Suppressor macrophage treated with lipopolysaccharide for 4 hours (primary cell): ENCODE measurements around the gene CGB2.
A peak's percentile ranks its signal among the peaks of the same experiment; 100 is the strongest.

ENCODE experiments used
- DNase-seq: peaks from one replicate; pipeline ENCODE4 v3.0.0-alpha.2; 2020

The CGB2 gene

GRCh38 chr19:49031642-49032301 is at the start of gene CGB2:
Gene CGB2 (plus strand): TSS chr19:49031890. CDS start chr19:49032096, 206 bp downstream.
- DNase-seq, result peak; percentile 42

GRCh38 chr19:48982280-48982679 is 49.4 kb upstream of the CGB2 start:
- no peak for DNase-seq

DNA sequence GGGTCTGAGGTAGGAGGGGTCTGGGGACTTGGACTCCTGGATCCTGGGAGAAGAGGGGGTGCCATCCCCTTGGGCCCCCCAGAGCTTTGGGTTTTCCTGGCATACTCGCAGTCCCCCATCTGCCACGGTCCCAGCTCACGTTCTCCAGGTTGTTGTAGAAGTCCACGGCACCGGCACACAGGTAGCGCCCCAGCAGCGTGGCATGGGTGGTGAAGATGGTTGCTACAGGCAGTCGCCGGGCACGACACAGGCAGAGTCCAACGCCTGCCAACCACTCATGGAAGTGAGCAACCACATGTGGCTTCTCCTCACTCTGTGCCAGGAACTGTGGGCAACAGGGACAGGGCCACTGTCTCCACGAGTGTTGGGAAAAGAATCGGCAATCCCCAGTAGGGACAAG is 46.0 kb upstream of the CGB2 start:
- no peak for DNase-seq

GRCh38 chr19:48986211-48986610 is 45.5 kb upstream of the CGB2 start:
- DNase-seq, result no peak

GRCh38 chr19:48987323-48987722 is 44.4 kb upstream of the CGB2 start:
- no peak for DNase-seq

DNA sequence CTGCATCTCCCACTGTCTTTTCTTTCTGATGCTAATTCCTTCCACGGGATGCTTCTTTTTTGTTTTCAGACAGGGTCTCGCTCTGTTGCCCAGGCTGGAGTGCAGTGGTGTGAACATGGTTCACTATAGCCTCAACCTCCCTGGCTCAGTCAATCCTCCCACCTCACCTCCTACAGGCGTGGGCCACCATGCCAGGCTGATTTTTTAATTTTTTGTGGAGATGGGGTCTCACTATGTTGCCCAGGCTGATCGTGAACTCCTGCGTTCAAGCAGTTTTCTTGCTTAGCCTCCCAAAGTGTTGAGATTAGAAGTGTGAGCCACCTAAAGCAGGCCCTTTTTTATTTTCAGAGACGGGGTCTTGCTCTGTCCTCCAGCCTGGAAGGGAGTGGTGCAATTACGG is 43.4 kb upstream of the CGB2 start:
- no peak for DNase-seq

DNA sequence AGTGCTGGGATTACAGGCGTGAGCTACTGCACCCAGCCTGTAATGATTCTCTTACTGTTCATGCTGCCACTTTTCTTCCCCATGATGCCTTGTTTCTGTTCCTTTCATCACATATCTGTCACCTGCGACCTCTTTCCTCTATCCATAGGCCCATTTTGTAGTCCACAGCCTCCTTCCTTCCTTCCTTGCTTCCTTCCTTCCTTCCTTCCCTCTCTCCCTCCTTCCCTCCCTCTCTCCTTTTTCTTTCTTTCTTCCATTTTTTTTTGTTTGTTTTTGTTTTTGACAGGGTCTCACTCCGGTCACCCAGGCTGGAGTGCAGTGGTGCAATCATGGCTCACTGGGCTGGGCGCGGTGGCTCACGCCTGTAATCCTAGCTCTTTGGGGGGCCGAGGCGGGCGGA is 42.8 kb upstream of the CGB2 start:
- no peak for DNase-seq

DNA sequence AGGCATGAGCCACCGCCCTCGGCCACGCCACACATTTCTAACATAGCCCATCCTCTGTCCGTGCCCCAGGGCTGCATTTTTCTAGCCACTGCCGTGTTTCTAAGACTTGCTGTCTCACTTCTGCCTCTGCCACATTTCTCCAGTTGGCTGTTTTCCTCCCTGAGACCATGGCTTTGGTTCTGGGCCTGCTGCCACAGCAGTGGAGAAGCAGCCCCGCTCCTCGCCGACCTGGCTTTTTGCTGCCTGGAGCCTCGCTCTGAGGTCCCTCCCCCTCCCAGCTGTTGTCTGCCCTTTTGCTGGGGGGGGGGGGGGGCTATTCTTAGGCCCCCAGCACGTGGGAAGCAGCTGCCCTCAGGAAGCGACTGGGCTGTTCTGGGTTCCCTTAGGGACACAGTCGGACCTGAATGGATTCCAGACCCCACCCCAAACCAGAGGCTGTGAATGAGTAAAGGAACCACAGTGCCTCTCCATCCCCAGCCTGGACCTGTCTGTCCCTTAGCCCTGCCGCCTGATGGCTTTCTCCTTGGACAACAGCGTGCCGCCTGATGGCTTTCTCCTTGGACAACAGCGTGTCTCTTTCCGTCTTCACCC is 41.9 kb upstream of the CGB2 start:
- no peak for DNase-seq

DNA sequence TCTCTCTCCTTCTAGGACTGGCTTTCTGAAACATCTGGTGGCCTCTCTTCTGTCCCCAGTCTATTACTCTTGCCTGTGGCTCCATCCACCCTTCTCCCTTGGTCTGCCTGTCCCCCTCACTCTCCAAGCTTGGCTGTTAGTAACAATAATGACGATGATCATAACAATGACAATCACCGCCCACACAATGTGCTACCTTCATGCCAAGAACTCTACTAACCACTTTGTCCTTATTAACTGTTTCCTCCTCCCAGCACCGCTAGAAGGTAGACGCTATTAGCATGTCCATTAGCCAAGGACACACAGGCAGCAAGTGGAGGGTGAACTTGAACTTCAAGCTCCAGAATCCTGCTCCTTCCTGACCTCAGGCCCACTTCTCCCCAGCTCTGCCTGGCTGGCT is 41.3 kb upstream of the CGB2 start:
- DNase-seq, result no peak

DNA sequence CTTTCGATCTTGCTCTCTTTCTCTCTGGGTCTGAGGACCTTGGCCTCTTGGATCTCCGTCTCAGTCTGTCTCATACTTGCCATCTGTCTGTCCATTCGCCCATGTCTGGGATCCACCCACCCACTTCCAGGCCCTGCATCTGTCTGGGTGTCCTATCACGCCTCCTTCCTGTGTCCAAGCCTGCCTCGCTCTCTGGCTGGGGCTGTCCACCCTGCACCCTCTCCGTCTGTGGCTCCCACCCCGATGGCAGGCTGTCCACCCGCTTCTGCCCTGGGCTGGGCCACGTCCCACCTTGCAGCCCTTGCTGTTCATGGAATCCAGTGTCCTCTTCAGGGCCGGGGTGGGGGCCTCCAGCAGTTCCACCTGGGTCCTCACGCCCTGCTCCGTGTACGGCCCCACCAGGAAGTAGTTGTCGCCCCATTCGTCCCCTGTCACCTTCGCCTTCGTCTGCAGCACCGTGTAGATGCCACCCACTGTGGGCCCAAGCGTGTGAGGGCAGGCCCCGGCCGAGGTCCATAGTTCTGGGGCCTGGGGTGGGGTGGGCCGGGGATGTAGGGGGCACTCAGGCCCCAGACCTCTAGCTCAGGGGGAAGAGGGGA is 40.6 kb upstream of the CGB2 start:
- DNase-seq, result no peak

DNA sequence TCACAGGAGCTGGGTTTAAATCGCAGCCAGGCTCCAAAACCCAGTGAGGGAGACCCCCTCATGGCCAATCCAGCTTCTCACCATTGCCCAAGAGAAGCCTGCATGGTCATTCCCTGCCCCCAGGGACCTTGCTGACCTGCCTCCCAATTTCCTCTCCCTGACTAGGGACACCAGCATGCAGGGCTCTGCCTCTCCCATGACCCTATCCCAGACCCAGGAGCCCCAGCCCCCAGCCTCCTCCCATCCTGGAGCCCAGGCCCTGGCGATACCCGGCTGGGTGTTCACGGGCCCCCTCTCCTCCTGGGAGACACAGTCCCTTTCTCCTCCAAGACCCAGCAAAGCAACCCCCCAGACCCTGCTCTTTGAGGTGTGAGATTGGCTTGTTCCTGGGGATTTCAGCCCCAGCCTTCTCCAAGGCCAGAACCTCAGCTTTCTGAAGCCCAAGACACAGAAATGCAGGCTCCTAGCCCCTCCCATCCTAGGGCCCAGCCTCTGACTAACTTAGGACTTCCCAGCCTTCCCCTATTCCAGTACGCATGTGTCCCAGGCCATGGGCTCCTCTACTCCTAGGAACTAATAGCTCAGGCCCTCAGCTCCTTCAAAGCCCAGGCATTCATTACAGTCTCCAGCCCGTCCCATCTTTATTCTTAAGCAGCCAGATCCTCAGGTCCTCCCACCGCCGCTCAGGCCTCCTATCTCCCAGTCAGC is 39.7 kb upstream of the CGB2 start:
- peak; percentile 86 for DNase-seq

DNA sequence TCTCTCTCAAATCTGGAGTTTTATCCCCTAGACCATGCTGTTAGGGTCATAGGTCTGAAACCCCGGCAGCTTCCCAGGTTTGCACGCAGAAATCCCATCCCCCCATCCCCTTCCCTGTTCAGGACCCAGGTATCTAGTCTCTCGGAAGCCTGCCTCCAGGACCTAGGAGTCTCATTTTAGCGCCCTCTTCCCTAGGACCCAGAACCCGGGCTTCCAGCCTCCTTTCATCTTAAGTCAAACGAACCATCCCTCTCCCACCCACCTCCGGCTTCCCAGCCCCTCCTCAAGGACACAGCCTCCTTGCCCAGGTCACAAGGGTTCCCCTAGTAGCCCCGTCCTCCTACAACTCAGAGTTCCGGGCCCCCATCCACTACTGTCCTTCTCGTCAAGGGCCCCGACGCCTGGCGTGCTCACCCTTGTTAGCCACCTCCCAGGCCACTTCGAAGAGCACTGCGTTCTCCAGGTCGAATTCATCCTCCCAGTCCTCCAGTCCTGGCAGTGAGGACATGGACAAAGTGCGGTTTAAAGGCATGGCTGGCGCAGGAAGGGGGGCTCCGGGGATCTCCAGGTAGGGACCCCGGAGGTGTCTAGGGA is 39.0 kb upstream of the CGB2 start:
- peak; percentile 24 for DNase-seq

DNA sequence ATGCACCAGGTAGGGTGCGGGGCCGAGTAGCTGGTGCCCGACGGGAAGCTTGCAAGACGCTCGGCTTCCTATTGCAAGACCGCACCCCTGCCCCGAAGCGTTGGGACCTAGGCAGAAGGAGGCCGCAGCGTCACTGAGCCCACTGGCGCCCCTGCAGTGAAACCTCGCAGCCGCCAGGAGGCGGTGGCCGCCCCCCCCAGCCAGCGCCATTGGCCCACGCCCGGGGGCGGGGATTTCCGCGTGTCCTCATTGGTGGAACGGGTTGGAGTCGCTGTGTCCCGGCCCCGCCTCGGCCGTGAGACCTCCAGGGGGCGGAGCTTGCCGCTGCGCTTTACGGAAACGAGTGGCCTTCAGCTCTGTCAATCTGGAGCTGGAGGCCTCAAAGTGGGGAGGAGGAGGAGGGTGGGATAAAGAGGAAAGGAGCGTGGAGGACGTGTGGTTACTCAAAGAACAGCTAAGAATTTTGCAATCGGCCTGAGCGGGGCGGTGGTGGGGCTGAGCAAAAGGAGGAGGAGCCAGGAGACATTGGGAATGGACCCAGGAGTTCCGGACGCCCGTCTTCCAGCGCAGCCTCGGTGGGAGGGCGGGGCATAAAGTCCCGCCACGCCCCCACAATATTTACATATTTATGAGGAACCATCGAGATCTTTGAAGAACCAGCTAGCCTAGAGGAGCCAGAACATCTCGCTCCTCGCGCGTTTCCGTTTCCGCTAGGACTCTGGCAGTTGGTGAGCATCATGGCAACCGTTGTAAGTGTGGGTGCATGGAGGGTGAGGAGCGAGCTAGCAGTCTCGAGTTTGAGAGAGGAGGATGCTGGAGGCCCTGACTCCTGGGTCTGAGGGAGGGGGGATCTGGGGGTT is 38.3 kb upstream of the CGB2 start, which contains the start of the genes GYS1 and RUVBL2:
Gene GYS1 (minus strand): TSS at position 135 of the 860 bp plus-strand sequence. CDS start 197 bp downstream, outside the sequence.
Gene RUVBL2 (plus strand): TSS at position 713 of the 860 bp plus-strand sequence. CDS start 25 bp downstream, at position 738.
- DNase-seq, result peak; percentile 100

- DNase-seq, result no peak
Observed at GRCh38 chr19:48994035-48994386, 37.7 kb upstream of the CGB2 start.

DNA sequence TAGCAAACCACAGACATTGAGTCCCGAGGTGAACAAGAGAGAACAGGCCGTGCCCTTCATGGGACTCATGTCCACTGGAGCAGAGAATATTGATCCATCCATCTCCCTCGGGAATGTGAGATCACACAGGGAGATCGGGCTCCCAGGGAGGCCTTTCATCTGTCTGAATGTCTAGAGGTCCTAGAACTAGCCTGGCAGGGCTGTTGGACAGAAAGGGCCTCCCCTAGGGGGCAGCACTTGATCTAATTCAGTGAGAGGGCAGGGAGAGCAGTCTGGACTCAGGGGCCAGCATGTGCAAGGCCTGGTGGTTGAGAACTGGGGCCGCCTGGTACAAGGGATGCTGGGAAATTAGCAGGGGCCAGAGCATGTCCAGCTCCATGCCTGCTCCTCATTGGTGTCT is 33.7 kb upstream of the CGB2 start:
- peak; percentile 72 for DNase-seq

- DNase-seq, result peak; percentile 69
Observed at GRCh38 chr19:48999481-49000325, 32.0 kb upstream of the CGB2 start.

GRCh38 chr19:49004133-49004532 is 27.6 kb upstream of the CGB2 start:
- no peak for DNase-seq

- no peak for DNase-seq
Observed at GRCh38 chr19:49004964-49005614, 26.6 kb upstream of the CGB2 start.

GRCh38 chr19:49006905-49007304 is 24.8 kb upstream of the CGB2 start:
- DNase-seq, result no peak

- no peak for DNase-seq
Observed at GRCh38 chr19:49009828-49010227, 21.9 kb upstream of the CGB2 start.

DNA sequence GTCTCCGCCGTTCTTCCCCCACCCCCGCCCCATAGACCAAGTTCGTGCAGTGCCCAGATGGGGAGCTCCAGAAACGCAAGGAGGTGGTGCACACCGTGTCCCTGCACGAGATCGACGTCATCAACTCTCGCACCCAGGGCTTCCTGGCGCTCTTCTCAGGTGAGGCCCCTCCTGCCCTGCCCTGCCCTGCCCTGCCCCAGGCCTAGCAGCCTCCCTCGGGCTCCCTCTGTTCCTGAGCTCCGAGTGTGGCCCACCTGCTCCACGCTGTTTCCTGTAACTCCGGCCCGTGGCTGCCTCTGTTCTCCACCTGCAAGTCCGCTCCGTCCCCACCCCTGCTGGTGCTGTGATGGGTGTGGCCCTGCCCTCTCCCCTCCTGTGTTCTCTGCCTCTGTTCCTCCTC is 21.2 kb upstream of the CGB2 start:
- no peak for DNase-seq
